ENCODE results near the gene RNF182. TPM values are rescaled to one million over a fixed set of nuclear protein-coding genes. Genes with fewer than 3 reads are reported as not detected.
"Not testable (repeated sequence)": the region's sequence is repeated elsewhere in the genome, so short reads cannot be mapped to it uniquely, and the experiment has no call there.

Gene RNF182
- total RNA-seq, 1 experiment from 2014 or later = 8.2 TPM

- DNase-seq (ENCODE audit: low read depth) = peak; percentile 36
These were observed 73.6 kb downstream of the RNF182 start for GRCh38 chr6:13998356-13998755.

DNA sequence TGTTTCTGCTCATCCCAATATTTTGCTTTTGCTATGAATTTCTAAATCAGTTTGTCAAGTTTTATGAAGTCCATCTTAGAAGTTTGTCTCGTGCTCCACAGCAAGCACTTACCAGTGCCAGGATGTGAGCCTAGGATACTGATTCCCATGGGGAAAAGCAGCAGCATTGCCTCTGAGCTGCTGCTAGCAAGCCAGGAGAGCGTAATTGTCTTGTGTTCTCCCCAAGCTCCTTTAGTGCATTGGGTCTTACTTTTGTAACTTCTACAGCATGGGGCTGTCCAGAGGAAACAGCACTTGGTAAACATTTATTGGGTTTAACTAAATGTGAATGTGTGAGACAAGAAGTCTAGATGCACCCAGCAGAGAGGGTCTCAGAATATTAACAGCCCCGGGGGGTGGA, 76.1 kb downstream of the RNF182 start:
- DNase-seq (ENCODE audit: low read depth) = no peak

DNA sequence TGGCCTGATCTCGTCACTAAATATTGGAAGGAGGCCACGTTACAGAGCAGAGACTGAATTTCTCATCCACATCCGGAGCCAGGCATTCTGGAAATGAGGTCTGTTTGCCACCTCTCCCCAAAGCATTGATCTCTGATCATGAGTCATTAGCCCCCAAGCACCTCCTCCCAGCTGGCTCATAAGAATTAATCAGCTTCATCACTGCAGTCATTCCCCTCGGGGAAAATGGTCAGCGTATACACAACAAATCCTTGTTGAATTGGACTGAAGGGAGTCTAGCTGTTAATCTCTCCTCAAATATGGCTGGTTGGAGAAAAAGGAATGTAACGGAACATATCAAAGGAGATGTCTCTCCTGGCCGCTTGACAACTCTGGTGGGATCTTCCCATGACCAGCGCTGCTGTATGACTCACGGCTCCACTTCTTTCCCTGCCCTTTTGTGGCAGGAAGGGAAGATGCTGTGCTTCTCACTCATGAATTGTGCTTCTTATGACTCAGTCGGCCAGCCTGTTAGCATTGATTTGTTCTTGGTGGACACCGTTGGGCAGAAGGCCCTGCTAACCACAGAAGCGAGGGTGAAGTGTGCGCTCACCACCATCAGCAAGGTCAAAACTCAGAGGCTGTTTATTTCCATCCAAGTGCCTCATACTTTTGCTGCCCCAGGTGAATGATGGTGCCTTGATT, 76.7 kb downstream of the RNF182 start:
- DNase-seq (ENCODE audit: low read depth) = peak; percentile 100

- no peak for DNase-seq (ENCODE audit: low read depth)
These were observed 77.6 kb downstream of the RNF182 start for GRCh38 chr6:14002176-14002947.

GRCh38 chr6:14004258-14004657, 79.5 kb downstream of the RNF182 start:
- DNase-seq (ENCODE audit: low read depth) = no peak

GRCh38 chr6:14008809-14009208, 84.1 kb downstream of the RNF182 start:
- DNase-seq (ENCODE audit: low read depth) = no peak

DNA sequence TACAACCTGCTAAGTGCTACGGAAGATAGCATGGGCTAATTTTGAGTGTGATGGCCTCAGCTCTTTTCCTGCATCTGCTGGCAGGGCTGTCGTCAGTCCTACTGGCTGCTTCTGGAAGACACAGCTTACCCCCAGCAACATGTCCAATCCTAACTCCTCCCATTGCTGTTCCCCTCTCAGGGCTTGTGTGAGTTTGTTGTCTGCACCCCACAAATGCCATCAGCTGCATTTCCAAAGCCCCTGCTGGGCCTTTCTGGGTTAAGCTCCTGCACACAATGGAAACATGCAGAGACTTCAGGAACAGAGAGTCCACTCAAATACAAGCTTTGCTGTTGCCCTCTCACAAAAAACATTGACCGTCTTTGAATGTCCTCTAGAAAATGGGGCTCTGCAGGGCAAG, 84.7 kb downstream of the RNF182 start:
- DNase-seq (ENCODE audit: low read depth) = no peak

- DNase-seq (ENCODE audit: low read depth) = no peak
These were observed 85.5 kb downstream of the RNF182 start for GRCh38 chr6:14010275-14010674.

- DNase-seq (ENCODE audit: low read depth) = no peak
These were observed 87.7 kb downstream of the RNF182 start for GRCh38 chr6:14012313-14013030.

- DNase-seq (ENCODE audit: low read depth) = no peak
These were observed 91.2 kb downstream of the RNF182 start for GRCh38 chr6:14015964-14016363.

- DNase-seq (ENCODE audit: low read depth) = no peak
These were observed 91.7 kb downstream of the RNF182 start for GRCh38 chr6:14016432-14016831.

DNA sequence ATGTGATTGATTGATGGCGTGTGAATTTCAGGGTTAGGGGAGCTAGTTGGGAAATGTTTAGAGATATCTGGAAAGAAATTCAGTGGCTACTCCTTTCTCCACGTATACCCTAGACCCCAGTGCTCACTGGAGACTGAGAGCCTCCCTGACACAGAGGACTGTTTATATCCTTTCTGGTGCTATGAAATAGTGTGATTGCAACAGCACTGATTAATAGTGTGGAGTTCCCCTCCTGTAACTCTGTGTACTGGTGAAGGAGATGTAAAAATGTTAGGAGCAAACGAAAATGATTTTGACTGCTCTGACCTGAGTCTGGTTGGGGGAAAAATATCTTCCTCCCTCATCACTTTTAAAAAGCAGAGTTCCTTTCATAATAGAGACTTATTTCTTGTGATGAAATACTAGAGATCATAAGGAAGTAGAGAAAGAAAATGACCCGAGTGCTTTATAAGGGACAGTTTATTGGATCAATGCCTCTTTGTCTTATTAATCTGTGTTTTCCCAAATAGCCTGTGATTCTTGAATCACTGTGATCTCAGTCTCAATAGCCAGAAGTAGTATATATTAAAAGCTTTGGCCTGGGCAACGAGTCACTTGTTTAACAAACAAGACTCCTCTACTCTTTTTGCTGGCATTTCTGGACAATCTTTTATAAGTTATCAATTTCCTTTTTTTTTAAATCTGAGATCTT, 92.3 kb downstream of the RNF182 start:
- DNase-seq (ENCODE audit: low read depth) = no peak

DNA sequence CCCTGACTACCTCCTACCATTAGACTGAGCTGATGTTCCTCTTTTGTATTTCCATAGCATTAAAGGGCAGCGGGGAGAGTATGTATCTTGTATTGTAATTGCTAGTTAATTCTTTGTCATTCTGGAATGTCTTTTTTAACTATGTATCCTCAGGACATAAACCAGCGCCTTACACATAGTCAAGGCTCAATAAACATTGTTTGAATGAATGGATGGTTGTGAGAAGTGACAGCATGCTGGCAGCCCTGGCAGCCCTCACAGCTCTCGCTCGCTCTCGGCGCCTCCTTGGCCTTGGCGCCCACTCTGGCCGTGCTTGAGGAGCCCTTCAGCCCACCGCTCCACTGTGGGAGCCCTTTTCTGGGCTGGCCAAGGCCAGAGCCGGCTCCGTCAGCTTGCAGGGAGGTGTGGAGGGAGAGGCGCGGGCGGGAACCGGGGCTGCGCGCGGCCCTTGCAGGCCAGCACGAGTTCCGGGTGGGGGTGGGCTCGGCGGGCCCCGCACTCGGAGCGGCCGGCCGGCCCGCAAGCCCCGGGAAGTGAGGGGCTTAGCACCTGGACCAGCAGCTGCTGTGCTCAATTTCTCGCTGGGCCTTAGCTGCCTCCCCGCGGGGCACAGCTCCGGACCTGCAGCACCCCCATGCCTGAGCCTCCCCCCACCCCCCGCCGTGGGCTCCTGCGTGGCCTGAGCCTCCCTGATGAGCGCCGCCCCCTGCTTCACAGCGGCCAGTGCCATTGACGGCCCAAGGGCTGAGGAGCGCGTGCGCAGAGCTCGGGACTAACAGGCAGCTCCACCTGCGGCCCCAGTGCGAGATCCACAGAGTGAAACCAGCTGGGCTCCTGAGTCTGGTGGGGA, 93.1 kb downstream of the RNF182 start:
- DNase-seq (ENCODE audit: low read depth) = no peak

DNA sequence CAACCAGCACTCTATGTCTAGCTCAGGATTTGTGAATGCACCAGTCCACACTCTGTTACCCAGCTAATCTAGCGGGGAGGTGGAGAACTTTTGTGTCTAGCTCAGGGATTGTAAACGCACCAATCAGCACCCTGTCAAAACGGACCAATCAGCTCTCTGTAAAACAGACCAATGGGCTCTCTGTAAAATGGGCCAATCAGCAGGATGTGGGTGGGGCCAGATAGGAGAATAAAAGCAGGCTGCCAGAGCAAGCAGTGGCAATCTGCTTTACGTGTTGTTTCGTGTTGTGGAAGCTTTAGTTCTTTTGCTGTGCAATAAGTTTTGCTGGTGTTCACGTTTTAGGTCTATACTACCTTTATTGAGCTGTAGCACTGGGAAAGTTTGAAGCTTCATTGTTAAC, 93.8 kb downstream of the RNF182 start:
- DNase-seq (ENCODE audit: low read depth) = not testable (repeated sequence)

GRCh38 chr6:14020551-14020950, 95.8 kb downstream of the RNF182 start:
- no peak for DNase-seq (ENCODE audit: low read depth)

DNA sequence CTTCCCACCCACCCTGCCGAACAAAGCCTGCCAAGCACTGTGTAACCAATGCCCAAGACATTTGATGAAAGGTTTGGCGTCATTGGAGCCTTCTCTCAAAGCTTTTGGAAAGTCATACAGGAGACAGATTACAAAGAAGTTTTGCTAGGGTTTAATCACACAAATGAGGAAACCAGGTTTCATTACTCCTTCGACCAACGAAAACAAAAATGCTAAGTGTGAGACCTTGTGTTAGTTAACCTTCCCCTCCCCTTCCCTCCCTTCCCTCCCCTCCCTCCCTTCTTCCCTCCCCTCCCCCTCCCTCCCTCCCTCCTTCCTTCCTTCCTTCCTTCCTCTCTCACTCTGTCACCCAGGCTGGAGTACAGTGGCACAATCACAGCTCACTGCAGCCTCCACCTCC, 96.7 kb downstream of the RNF182 start:
- DNase-seq (ENCODE audit: low read depth) = no peak

GRCh38 chr6:14022673-14023072, 97.9 kb downstream of the RNF182 start:
- no peak for DNase-seq (ENCODE audit: low read depth)

GRCh38 chr6:14023855-14024254, 99.1 kb downstream of the RNF182 start:
- no peak for DNase-seq (ENCODE audit: low read depth)

DNA sequence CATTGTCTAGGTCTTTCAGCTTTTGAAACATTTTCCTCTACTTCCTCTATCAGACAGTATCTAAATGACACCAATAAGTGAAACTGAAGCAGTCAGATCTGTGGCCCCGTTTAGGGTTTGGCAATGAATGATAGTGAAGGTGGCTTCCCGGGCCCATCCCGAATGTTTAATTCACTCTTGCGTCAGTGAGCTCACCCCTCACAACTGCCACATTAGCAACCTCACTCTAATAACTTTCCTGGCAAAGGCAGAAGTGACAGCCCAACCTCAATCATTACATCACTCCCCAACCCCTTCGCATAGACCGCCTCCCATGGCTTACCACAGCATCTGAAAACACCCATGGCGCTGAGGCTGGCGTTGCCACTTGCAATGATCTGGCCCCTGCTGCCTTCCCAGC, 100.4 kb downstream of the RNF182 start:
- DNase-seq (ENCODE audit: low read depth) = no peak

DNA sequence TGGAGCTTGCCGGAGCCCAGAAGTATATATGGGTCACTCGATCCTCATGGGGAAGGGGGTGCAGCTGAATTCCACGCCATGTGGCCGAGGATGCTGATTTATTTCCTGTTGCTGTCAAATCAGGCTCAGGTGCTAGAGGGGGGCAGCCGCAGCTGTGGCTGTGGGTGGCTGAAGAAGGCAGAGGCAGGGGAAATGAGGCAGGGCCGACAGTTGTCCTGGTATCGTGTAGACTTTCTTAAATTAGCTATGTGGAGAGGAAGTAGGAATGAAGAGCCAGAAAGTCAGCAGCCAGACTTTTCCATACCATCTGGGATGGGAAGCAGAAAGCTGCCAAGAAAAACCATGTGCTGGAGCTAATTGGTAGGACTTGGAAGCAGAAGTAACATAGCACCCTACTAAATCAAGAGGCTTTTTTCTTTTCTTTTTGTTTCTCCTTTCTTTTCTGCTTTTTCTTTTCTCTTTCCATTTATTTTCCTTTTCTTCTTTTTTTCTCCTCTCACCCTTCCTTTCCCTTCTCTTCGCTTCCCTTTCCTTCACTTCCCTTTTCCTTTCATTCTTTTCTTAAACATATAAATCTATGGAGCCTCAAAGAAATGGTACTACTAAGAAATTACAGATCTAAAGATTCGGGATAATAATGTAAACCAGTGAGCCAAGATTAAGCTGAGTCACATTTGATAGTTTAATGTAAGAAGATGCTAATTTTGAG, 102.2 kb downstream of the RNF182 start:
- no peak for DNase-seq (ENCODE audit: low read depth)

Measured in HT1080 (cell line).